ENCODE results near the gene STOM.

STOM gene

DNA sequence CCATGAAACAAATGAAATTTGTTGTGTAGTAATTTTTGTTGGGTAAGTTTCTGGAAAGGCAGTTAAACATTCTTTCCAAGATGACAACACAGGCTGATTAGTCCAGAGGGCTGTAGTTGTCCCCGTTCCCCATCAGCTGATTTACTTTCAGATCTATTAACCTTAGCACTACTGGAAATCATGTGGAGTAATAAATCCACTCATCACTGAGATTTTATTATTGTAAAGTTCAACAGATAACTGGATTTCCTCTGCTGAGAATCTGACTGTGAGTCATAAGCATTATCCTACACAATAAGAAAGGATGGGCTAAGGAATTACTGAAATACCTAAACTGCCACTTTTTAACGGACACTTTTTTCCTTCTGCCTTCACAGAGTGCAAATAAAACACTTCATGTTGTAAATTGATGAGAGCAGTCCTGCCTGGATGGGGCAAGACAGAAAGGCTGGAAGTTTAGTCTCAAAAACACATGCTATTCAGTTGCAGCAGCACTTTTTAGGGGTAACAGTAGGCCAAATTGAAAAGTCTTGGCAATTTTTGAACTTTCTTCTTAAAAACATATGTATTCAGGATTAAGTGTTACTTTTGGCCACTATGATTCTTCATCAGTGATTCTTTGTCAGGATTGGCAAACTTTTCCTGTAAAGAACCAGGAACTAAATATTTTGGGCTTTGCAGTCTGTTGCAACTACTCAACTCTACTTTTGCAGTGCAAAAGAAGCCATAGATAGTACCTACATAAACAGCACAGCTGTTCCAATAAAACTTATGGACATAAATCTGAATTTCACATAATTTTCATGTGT, 7.0 kb downstream of the STOM start:
- no peaks in the 10 kb centered on the region for H3K9me3 Mint-ChIP-seq
- peaks cover 74% of the 10 kb centered on the region for H3K4me1 Mint-ChIP-seq
- peak overlapping the region; percentile 48 for H3K27ac Mint-ChIP-seq
- DNase-seq (ENCODE audit: low spot score in 2 of 2): no peak
- H3K36me3 Mint-ChIP-seq: peaks cover 22% of the 10 kb centered on the region
- ATAC-seq: no peak
- peak overlapping the region; percentile 31 for H3K4me3 Mint-ChIP-seq

DNA sequence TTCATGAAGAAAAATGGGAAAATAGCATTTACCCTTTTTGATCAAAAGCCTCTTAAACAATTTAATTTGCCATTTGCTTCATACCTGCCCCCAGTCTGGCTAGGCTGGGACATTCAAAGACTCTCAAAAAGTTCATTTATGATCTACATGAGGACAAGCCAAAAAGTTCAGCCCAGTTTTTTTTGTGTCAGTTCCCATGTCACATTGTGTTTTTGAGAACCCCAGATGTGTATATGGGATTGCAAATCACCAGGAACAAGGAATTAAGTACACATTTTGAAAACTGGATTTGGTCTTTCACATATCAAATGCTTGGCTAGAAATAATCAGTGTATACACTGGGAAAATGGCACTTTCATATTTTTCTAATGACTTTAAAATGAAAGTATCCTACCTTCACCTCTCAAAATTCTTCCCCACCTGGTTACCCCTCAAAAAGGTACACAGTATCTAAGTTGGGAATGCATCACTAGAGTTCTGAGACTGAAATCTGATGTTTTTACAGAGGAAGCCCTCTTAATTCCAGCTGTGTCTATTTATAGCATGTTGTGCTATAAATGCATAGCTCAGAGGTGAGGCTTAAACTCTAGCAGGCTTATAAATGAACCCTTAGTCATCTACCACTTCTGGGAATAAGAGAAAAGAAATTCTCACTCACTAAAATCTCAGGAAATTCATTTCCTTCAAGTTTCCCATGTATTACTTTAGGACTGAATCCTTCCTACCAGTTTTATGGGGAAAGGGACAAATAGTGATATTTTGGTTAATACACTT, 9.3 kb downstream of the STOM start:
- H3K27ac Mint-ChIP-seq: peak overlapping the region; percentile 93
- DNase-seq (ENCODE audit: low spot score in 2 of 2) (no peak), ATAC-seq (no peak)
- H3K9me3 Mint-ChIP-seq: no peaks in the 10 kb centered on the region
- H3K36me3 Mint-ChIP-seq: peaks cover 32% of the 10 kb centered on the region
- H3K4me1 Mint-ChIP-seq: peaks cover 78% of the 10 kb centered on the region
- H3K4me3 Mint-ChIP-seq: peak overlapping the region; percentile 31

DNA sequence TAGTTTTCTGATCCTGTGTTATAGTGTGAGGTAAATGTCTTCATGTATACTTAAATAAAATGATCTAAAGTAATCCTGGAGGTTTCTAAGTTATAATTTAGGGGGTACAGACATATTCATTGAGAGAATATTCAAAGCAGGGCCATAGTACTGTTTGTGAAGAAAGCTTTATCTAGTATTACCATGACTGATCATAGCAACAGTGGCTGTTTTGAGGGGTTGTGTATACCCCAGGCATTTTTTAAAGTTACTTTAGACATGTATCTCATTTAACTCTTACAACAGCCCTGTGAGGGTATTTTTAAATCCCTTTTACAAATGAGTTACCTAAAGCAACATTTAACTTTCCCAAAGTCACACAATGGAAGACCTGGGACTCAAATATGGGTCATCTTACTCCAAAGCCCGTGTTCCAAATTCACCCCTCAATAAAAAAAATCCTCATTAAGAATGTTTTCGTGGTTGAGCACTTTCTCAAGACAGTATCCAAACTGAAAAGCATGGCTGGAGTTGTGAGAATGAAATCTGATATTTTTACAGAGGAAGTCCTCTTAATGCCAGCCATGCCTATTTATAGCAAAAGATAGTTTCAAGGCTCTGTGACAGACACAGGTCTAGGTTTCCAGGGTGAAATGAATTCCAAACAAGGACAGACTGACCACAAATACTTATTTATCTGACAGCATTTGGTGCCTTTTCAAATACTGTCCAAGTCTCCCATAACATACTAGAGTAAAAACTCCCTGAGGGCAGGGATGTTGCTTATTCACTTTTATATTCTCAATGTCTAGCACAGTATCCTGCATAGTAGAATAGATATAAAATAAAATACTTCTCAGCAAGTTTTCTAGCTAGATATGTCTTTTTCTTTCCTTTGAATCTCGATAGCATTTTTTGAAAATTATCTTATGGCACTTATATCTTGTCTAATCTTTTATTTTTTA, 10.4 kb downstream of the STOM start:
- H3K4me3 Mint-ChIP-seq: peak overlapping the region; percentile 69
- peaks cover 70% of the 10 kb centered on the region for H3K4me1 Mint-ChIP-seq
- DNase-seq (ENCODE audit: low spot score in 2 of 2): no peak
- H3K9me3 Mint-ChIP-seq: no peaks in the 10 kb centered on the region
- peak overlapping the region; percentile 93 for H3K27ac Mint-ChIP-seq
- peaks cover 32% of the 10 kb centered on the region for H3K36me3 Mint-ChIP-seq
- peak; percentile 63 for ATAC-seq

DNA sequence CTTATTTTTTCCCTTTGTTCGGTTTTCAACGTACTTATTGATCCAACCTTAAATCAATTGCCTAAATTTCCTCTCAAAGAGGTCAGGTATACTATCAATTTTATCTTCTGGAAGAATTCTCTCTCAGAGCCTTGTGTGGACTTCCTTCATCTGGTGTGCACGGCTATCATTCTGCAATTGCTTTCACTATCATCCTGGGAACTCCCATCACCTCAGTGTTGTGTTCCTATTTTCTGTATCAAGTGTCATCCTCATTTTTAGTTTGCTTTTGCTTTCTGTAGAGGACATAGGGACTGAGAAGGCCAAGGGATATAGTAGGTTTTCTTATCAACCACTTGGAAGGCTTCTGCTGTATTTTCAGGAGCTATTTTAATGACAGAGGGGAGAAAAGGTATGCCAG, 11.3 kb downstream of the STOM start:
- H3K9me3 Mint-ChIP-seq: no peaks in the 10 kb centered on the region
- peaks cover 39% of the 10 kb centered on the region for H3K36me3 Mint-ChIP-seq
- H3K4me1 Mint-ChIP-seq: peaks cover 70% of the 10 kb centered on the region
- peak overlapping the region; percentile 93 for H3K27ac Mint-ChIP-seq
- DNase-seq (ENCODE audit: low spot score in 2 of 2): no peak
- H3K4me3 Mint-ChIP-seq: peak overlapping the region; percentile 69
- peak; percentile 43 for ATAC-seq

DNA sequence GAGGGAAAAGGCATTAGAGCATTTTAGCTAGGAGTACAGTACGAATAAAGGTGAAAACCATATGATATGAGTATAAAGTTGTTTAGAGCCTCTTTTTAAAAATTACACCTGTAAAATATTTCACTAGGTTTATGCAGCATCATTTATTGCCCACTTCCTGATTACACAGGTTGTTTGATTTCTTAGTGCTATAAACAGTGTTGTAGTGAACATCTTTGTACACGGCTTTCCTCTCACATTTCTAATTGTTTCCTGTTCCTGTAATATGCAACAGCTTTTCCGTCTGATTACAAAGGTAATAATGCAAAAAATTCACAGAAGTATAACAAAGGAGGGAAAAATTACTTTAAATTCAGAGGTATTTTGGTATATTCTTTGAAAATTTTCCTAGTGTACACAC, 13.0 kb downstream of the STOM start:
- Mint-ChIP-seq H3K4me3 (peak overlapping the region; percentile 69), H3K4me1 (peaks cover 67% of the 10 kb centered on the region), H3K9me3 (no peaks in the 10 kb centered on the region), H3K36me3 (peaks cover 57% of the 10 kb centered on the region), H3K27ac (peak overlapping the region; percentile 93)
- DNase-seq (ENCODE audit: low spot score in 2 of 2) (no peak), ATAC-seq (no peak)

DNA sequence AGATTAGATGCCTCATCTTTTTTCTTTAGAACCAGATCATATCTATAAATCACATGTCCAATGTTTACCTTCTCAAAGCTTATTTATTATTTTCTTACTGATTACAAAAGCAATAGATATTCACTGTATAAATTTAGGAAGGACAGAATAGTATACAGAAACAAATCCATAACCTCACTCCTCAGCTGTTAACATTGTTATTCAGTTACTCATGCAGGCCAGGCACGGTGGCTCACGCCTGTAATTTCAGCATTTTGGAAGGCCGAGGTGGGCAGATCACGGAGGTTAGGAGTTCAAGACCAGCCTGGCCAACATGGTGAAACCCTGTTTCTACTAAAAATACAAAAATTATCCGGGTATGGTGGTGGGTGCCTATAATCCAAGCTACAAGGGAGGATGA, 15.3 kb downstream of the STOM start:
- H3K4me3 Mint-ChIP-seq: no peak overlapping the region
- peaks cover 73% of the 10 kb centered on the region for H3K4me1 Mint-ChIP-seq
- peak overlapping the region; percentile 6 for H3K27ac Mint-ChIP-seq
- DNase-seq (ENCODE audit: low spot score in 2 of 2): no peak
- no peak for ATAC-seq
- H3K36me3 Mint-ChIP-seq: peaks cover 79% of the 10 kb centered on the region
- H3K9me3 Mint-ChIP-seq: no peaks in the 10 kb centered on the region

DNA sequence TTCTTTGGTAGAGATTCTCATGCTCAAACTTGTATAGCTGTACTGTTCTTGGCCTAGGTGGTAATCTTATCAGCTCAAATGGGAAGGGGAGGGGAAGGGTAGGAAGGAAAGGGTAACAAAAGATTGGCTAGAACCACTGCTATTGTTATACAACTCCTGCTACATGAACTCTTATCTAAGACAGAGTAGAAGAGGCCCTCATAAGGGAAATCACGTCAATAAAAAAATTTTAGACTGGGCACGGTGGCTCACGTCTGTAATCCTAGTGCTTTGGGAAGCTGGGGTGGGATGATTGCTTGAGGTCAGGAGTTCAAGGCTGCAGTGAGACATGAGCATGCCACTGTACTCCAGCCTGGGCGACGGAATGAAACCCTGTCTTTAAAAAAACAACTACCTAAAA, 15.9 kb downstream of the STOM start:
- Mint-ChIP-seq H3K4me3 (peak overlapping the region; percentile 52), H3K36me3 (peaks cover 86% of the 10 kb centered on the region), H3K9me3 (no peaks in the 10 kb centered on the region), H3K27ac (peak overlapping the region; percentile 6), H3K4me1 (peaks cover 73% of the 10 kb centered on the region)
- ATAC-seq (peak; percentile 22), DNase-seq (ENCODE audit: low spot score in 2 of 2) (no peak)

DNA sequence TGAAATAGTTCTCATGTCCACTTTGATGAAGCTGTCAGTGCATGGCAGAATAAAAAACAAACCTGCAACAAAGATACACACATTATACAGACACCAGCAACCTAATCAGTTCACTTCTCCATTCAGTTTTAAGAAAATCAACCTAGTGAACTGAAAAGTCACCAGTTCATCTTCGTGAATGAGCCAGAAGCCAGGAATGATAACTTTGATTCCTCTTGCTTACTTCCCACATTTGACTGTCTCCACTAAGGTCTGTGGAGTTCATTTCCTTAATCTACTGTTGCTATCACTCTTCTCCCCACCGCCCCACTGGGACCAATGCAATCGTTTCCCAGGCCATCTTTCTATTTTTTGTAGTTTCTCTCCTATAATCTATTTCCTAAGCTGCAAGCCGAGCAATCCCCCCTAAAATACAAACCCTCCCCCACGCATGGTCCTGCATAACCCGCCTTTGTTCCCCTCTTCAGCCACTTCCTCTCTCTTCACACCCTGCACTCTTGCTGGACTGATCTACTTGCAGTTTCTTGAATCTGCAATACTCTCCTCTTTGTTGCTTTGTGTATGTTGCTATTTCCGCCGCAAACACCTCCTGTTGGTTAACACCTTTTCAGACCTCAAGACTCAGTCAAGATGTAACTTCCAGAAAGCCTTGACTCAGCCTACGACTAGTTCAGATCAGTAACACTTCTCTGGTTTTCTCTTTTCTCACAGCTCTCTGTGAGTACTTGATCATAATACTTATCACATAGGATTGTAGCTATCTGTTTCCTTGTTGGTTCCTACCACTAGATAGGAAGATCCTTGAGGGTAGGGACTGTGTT, 16.6 kb downstream of the STOM start:
- peaks cover 66% of the 10 kb centered on the region for H3K4me1 Mint-ChIP-seq
- ATAC-seq: peak; percentile 99
- peak overlapping the region; percentile 52 for H3K4me3 Mint-ChIP-seq
- DNase-seq (ENCODE audit: low spot score in 2 of 2): peak; percentile 42 to 87
- H3K27ac Mint-ChIP-seq: peak overlapping the region; percentile 6
- no peaks in the 10 kb centered on the region for H3K9me3 Mint-ChIP-seq
- peaks cover 92% of the 10 kb centered on the region for H3K36me3 Mint-ChIP-seq

DNA sequence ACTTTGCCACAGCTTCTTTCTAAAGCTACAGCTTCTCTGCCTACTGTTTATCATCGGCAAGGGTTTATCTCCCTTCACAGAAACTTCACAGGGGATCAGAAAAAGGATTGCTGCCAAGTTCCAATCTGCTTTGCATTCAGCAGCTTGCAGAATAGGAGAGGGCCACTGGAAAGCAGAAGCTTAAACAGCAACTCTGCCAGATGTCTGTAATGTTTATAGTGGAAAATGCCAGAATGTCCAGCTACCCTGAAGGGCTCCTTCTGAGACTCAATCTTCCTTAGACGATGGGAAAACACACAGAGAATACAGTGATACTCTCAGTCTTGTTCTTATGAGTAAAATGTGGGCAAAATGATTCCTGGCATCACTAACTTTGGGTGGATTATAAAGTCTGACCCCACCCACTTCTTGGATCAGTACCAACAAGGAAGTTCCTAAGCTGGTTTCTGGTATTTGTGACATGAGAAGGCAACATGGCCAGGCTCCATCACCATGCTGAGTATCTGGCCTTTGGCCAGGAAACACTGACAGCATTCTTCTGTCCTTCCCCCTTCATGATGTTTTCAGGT, 19.0 kb downstream of the STOM start:
- H3K9me3 Mint-ChIP-seq: no peaks in the 10 kb centered on the region
- ATAC-seq (no peak), DNase-seq (ENCODE audit: low spot score in 2 of 2) (no peak)
- H3K4me3 Mint-ChIP-seq: no peak overlapping the region
- H3K36me3 Mint-ChIP-seq: peaks cover 96% of the 10 kb centered on the region
- no peak overlapping the region for H3K27ac Mint-ChIP-seq
- peaks cover 51% of the 10 kb centered on the region for H3K4me1 Mint-ChIP-seq

DNA sequence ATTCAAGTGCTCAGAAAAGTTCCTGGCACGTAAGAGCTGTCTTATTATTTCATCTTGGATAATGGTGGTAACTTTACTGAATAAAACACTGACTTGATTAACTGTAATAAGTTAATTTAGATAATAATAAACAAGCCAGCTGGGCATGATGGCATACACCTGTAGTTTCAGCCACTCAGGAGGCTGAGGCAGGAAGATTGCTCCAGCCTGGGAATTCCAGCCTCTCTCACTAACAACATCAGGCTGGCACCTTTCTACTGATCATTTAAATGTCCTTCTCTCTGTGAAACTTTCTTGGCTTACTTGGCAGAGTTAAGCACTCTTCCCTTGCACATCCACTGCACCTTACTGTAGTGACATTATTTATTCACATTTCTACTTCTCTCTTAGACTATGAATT, 20.0 kb downstream of the STOM start:
- Mint-ChIP-seq H3K4me3 (no peak overlapping the region), H3K4me1 (peaks cover 49% of the 10 kb centered on the region), H3K36me3 (peaks cover 91% of the 10 kb centered on the region), H3K9me3 (no peaks in the 10 kb centered on the region), H3K27ac (no peak overlapping the region)
- ATAC-seq: no peak
- DNase-seq (ENCODE audit: low spot score in 2 of 2): no peak

DNA sequence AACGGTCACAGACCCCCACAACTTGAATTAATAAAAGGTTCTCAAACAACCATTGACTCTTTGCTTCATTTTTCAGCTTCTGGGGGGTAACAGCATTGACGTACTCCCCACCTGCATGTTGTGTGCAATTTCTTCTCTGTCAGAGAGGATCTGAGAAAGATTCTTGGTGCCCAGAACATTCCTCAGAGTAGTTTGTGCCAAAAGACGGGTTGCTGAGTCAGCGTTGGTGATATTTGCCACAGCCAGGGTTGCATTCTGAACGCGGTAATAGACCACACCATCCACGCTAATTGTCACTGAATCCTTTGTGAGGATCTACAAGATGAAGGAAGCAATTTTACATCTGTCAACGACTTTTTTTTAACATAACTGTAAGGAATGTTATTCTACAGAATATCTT, 21.0 kb downstream of the STOM start:
- ATAC-seq (no peak), DNase-seq (ENCODE audit: low spot score in 2 of 2) (no peak)
- H3K4me3 Mint-ChIP-seq: no peak overlapping the region
- H3K9me3 Mint-ChIP-seq: no peaks in the 10 kb centered on the region
- peaks cover 89% of the 10 kb centered on the region for H3K36me3 Mint-ChIP-seq
- no peak overlapping the region for H3K27ac Mint-ChIP-seq
- H3K4me1 Mint-ChIP-seq: peaks cover 54% of the 10 kb centered on the region

DNA sequence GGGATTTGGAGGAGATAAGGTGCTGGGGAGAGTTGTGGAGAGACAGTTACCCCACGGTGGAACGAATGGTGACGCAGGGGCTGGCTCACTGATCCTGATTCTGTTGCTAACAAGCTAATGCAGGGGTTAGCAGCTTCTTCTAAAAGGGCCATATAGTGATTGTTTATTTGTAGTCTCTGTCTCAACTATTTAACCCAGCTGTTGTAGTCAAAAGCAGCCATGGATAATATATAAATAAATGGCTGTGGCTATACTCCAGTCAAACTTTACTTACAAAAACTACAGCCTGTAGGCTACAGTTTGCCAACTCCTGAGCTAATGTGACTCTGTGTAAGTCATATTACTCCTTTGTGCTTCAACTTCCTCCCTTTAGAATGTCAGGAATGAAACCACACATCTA, 21.8 kb downstream of the STOM start:
- H3K27ac Mint-ChIP-seq: peak overlapping the region; percentile 10
- no peak overlapping the region for H3K4me3 Mint-ChIP-seq
- H3K4me1 Mint-ChIP-seq: peaks cover 54% of the 10 kb centered on the region
- H3K9me3 Mint-ChIP-seq: no peaks in the 10 kb centered on the region
- DNase-seq (ENCODE audit: low spot score in 2 of 2): no peak
- H3K36me3 Mint-ChIP-seq: peaks cover 89% of the 10 kb centered on the region
- ATAC-seq: no peak

DNA sequence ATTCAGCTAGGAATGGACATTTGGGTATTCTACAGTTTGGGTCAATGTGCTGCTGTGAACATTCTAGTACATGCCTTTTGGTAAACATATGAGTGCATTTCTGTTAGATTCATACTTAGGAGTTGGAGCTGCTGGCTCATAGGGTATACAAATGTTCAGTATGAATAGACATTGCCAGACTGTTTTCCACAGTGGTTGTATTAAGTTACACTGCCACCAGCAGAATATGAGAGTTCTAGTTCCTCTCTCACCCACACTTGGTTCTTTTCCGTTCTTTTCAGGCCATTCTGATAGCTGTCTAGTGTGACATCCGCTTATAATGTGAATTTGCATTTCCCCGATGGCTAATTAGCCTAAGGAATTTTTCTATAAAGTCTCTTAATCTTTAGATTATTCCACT, 25.0 kb downstream of the STOM start:
- H3K36me3 Mint-ChIP-seq: peaks cover 89% of the 10 kb centered on the region
- no peak for ATAC-seq

DNA sequence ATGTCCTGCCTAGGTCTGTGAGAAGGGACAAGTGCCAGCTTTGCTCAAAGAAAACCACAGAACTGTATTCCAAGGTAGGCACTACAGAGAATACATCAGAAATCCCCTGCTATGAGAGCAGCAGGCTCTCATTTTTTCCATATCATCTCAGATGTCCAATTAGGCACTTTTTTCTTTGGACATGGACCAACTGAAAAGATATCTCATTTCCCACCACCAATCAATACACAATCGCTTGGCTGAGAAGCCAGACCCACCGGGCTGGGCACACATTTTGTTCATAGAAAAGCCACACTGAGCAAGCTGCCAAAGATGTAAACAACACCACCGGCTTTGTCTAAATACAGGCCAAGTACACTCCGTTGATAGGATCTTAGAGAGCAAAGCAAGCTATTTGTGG, 25.9 kb downstream of the STOM start:
- Mint-ChIP-seq H3K4me1 (peaks cover 41% of the 10 kb centered on the region), H3K27ac (peak overlapping the region; percentile 30)
- no peak for ATAC-seq

More for the DNA sequence above, 25.0 kb downstream of the STOM start:
- Mint-ChIP-seq H3K27ac (peak overlapping the region; percentile 30), H3K4me1 (peaks cover 47% of the 10 kb centered on the region), H3K9me3 (no peaks in the 10 kb centered on the region), H3K4me3 (no peak overlapping the region)
- DNase-seq (ENCODE audit: low spot score in 2 of 2): no peak

More for the DNA sequence above, 25.9 kb downstream of the STOM start:
- Mint-ChIP-seq H3K36me3 (peaks cover 89% of the 10 kb centered on the region), H3K9me3 (no peaks in the 10 kb centered on the region), H3K4me3 (no peak overlapping the region)
- no peak for DNase-seq (ENCODE audit: low spot score in 2 of 2)

Measured in stimulated activated effector memory CD8-positive, alpha-beta T cell treated with anti-CD3 and anti-CD28 coated beads, Interleukin-12 subunit alpha, Interleukin-12 subunit beta, amount 100 ng/mL, for 72 hours (primary cell).